Activated T-helper 9 cell treated with anti-CD3 and anti-CD28 coated beads, Interleukin-2, amount 50 U/mL, for 16 hours (primary cell): Measurements from ENCODE around the gene PHF21B.
"Not testable (repeated sequence)": the region's sequence is repeated elsewhere in the genome, so short reads cannot be mapped to it uniquely, and the experiment has no call there.

Experiments
- DNase-seq: peaks from one replicate; pipeline ENCODE4 v3.0.0-alpha.2; 2020; ENCODE audit warnings: low read depth

PHF21B gene

GRCh38 chr22:45009606-45010531 lies at the start of gene PHF21B:
PHF21B (minus strand) TSS chr22:45010005; CDS start chr22:45009549, 456 bp downstream.
- no peak for DNase-seq

- no peak for DNase-seq
These were observed 49.5 kb upstream of the PHF21B start for GRCh38 chr22:45059296-45059695.

- DNase-seq: no peak
These were observed 48.8 kb upstream of the PHF21B start for GRCh38 chr22:45058622-45058912.

- DNase-seq: no peak
These were observed 46.1 kb upstream of the PHF21B start for GRCh38 chr22:45055936-45056335.

- no peak for DNase-seq
These were observed 43.8 kb upstream of the PHF21B start for GRCh38 chr22:45053571-45053970.

- no peak for DNase-seq
These were observed 43.3 kb upstream of the PHF21B start for GRCh38 chr22:45053094-45053493.

- DNase-seq: not testable (repeated sequence)
These were observed 42.9 kb upstream of the PHF21B start for GRCh38 chr22:45052665-45053064.

GRCh38 chr22:45051946-45052345 lies 42.1 kb upstream of the PHF21B start:
- no peak for DNase-seq

GRCh38 chr22:45051419-45051818 lies 41.6 kb upstream of the PHF21B start:
- DNase-seq: no peak

GRCh38 chr22:45047260-45047659 lies 37.5 kb upstream of the PHF21B start:
- DNase-seq: no peak

- no peak for DNase-seq
These were observed 35.4 kb upstream of the PHF21B start for GRCh38 chr22:45045208-45045607.

GRCh38 chr22:45042263-45042662 lies 32.5 kb upstream of the PHF21B start:
- DNase-seq: no peak

GRCh38 chr22:45039133-45039532 lies 29.3 kb upstream of the PHF21B start:
- DNase-seq: no peak

- no peak for DNase-seq
These were observed 26.3 kb upstream of the PHF21B start for GRCh38 chr22:45036154-45036553.

- no peak for DNase-seq
These were observed 25.0 kb upstream of the PHF21B start for GRCh38 chr22:45034821-45035220.

- no peak for DNase-seq
These were observed 24.4 kb upstream of the PHF21B start for GRCh38 chr22:45034156-45034555.

- no peak for DNase-seq
These were observed 23.3 kb upstream of the PHF21B start for GRCh38 chr22:45033136-45033535.

- no peak for DNase-seq
These were observed 22.0 kb upstream of the PHF21B start for GRCh38 chr22:45031629-45032403.

- no peak for DNase-seq
These were observed 19.7 kb upstream of the PHF21B start for GRCh38 chr22:45029501-45029900.

GRCh38 chr22:45026511-45026910 lies 16.7 kb upstream of the PHF21B start:
- DNase-seq: no peak

- no peak for DNase-seq
These were observed 13.6 kb upstream of the PHF21B start for GRCh38 chr22:45023431-45023830.

GRCh38 chr22:45019861-45020655 lies 10.3 kb upstream of the PHF21B start:
- DNase-seq: no peak
